GM19240 (cell line): Measurements from ENCODE around the gene ADIRF.
"Not testable (repeated sequence)": the region's sequence is repeated elsewhere in the genome, so short reads cannot be mapped to it uniquely, and the experiment has no call there.

Source experiments
- DNase-seq: peaks from one replicate; pipeline ENCODE4 v3.0.0; 2011; ENCODE audit warnings: low spot score; ENCODE audit not compliant: insufficient read length

The ADIRF gene

GRCh38 chr10:86945361-86946212 is 22.7 kb upstream of the ADIRF start:
- DNase-seq = no peak

- no peak for DNase-seq
Observed at GRCh38 chr10:86946213-86947155, 21.8 kb upstream of the ADIRF start.

- not testable (repeated sequence) for DNase-seq
Observed at GRCh38 chr10:86947806-86948205, 20.5 kb upstream of the ADIRF start.

GRCh38 chr10:86950349-86950748 is 17.9 kb upstream of the ADIRF start:
- DNase-seq = no peak

GRCh38 chr10:86951184-86951761 is 17.0 kb upstream of the ADIRF start:
- no peak for DNase-seq

GRCh38 chr10:86952106-86952505 is 16.2 kb upstream of the ADIRF start:
- no peak for DNase-seq

GRCh38 chr10:86952697-86953096 is 15.6 kb upstream of the ADIRF start:
- not testable (repeated sequence) for DNase-seq

- no peak for DNase-seq
Observed at GRCh38 chr10:86953747-86954680, 14.3 kb upstream of the ADIRF start.

- DNase-seq = no peak
Observed at GRCh38 chr10:86954681-86955500, 13.4 kb upstream of the ADIRF start.

GRCh38 chr10:86955501-86956194 is 12.6 kb upstream of the ADIRF start:
- no peak for DNase-seq

- DNase-seq = no peak
Observed at GRCh38 chr10:86956195-86956847, 12.0 kb upstream of the ADIRF start.

- no peak for DNase-seq
Observed at GRCh38 chr10:86956848-86957448, 11.3 kb upstream of the ADIRF start.

GRCh38 chr10:86957471-86958115 is 10.7 kb upstream of the ADIRF start, which contains the start of gene MMRN2:
MMRN2 (minus strand) TSS chr10:86957615; CDS start chr10:86957541, 74 bp downstream.
- no peak for DNase-seq

GRCh38 chr10:86958116-86958900 is 10.0 kb upstream of the ADIRF start, which contains the start of gene SNCG:
SNCG (plus strand) TSS chr10:86958599; CDS start chr10:86958698, 99 bp downstream.
- DNase-seq = no peak

- no peak for DNase-seq
Observed at GRCh38 chr10:86958901-86959736, 9.2 kb upstream of the ADIRF start.

- no peak for DNase-seq
Observed at GRCh38 chr10:86959737-86960002, 8.6 kb upstream of the ADIRF start.
